Endothelial cell of umbilical vein (primary cell): ENCODE measurements around the gene COMT.

Source experiments
- CTCF ChIP-seq, 2 donors: IDR thresholded peaks; 1 replicate in 1 of 2; 2 replicates in 1 of 2; pipeline ENCODE4 v1.5.1; 2011; ENCODE audit warnings: low read length in 2 of 2, mild to moderate bottlenecking in 2 of 2, moderate library complexity in 2 of 2, control low read depth in 1 of 2, inconsistent platforms in 1 of 2, low read depth in 1 of 2; ENCODE audit not compliant: insufficient read depth in 1 of 2; ENCODE audit errors: extremely low read depth in 1 of 2
- EZH2 ChIP-seq: IDR thresholded peaks from 2 replicates; pipeline ENCODE4 v1.6.1; 2012; ENCODE audit warnings: borderline replicate concordance, low read depth, mild to moderate bottlenecking, moderate library complexity, low read length, inconsistent platforms; ENCODE audit not compliant: severe bottlenecking
- GATA2 ChIP-seq: IDR thresholded peaks from 2 replicates; pipeline ENCODE4 v1.7.0; 2011; ENCODE audit warnings: low read depth, mild to moderate bottlenecking, moderate library complexity, mixed read lengths, low read length; ENCODE audit not compliant: insufficient read length, insufficient read depth
- JUN ChIP-seq: IDR thresholded peaks from 2 replicates; pipeline ENCODE4 v1.6.1; 2011; ENCODE audit warnings: borderline replicate concordance, low read depth; ENCODE audit not compliant: insufficient read length, insufficient read depth
- MYC ChIP-seq: IDR thresholded peaks from one replicate; pipeline ENCODE4 v1.6.1; 2011; ENCODE audit warnings: mild to moderate bottlenecking, low read depth, low read length
- POLR2A ChIP-seq: IDR thresholded peaks from 2 replicates; pipeline ENCODE4 v1.6.1; 2012; ENCODE audit warnings: low read depth, mild to moderate bottlenecking, control low read depth, low read length
- POLR2AphosphoS5 ChIP-seq: IDR thresholded peaks from 2 replicates; pipeline ENCODE4 v1.6.1; 2012; ENCODE audit warnings: low read depth, mild to moderate bottlenecking, control low read depth, low read length, moderate library complexity; ENCODE audit not compliant: insufficient read depth

- TF ChIP-seq POLR2A = no peak
- no peak for TF ChIP-seq CTCF (IDR thresholded peaks at IDR 0.05; ENCODE audit: extremely low read depth in 1 of 2, insufficient read depth in 1 of 2, low read depth in 1 of 2, low read length in 2 of 2)
- no peak for TF ChIP-seq MYC
- no peak for TF ChIP-seq JUN
- TF ChIP-seq EZH2 = no peak
- TF ChIP-seq POLR2AphosphoS5 = no peak
- no peak for TF ChIP-seq GATA2
Measured at GRCh38 chr22:19896665-19897355, 44.8 kb upstream of the COMT start.
